Measurements from ENCODE around the gene LCN12. TPM values are rescaled to one million over a fixed set of nuclear protein-coding genes. Genes with fewer than 3 reads are reported as not detected.

LCN12 gene
- total RNA-seq, 4 donors from 2014 or later, result 5.4 to 43.2 (median 10.3) TPM; not detected in 1

- no peak overlapping the region for H3K27ac ChIP-seq
- TF ChIP-seq POLR2A (IDR thresholded peaks at IDR 0.05), result no peak
- TF ChIP-seq CTCF (IDR thresholded peaks at IDR 0.05), result no peak
- no peaks in the 10 kb centered on the region for H3K9me3 ChIP-seq
- H3K27me3 ChIP-seq, result no peaks in the 10 kb centered on the region
- no peaks in the 10 kb centered on the region for H3K36me3 ChIP-seq
- H3K4me3 ChIP-seq, result peak overlapping the region in 1 of 2 donors; percentile 84
- peaks cover 0 to 9% of the 10 kb centered on the region in 2 donors for H3K4me1 ChIP-seq
- DNase-seq, result peak in 1 of 2 donors; percentile 18
- intact Hi-C loops (cut with DNase I; ENCODE audit: low total_unique reads), result no loop called here
Observed at GRCh38 chr9:136942881-136943230, 9.2 kb upstream of the LCN12 start.

GRCh38 chr9:136943291-136944211 lies 8.5 kb upstream of the LCN12 start:
- Histone ChIP-seq H3K9me3 (no peaks in the 10 kb centered on the region), H3K27me3 (no peaks in the 10 kb centered on the region), H3K4me1 (peaks cover 0 to 9% of the 10 kb centered on the region in 2 donors), H3K4me3 (peak overlapping the region; percentile 64 to 84), H3K36me3 (no peaks in the 10 kb centered on the region), H3K27ac (peak overlapping the region; percentile 79 to 84)
- TF ChIP-seq CTCF (IDR thresholded peaks at IDR 0.05) (no peak), POLR2A (IDR thresholded peaks at IDR 0.05) (no peak)
- intact Hi-C loops (cut with DNase I; ENCODE audit: low total_unique reads), result no loop called here
- DNase-seq, result no peak

- Histone ChIP-seq H3K36me3 (no peaks in the 10 kb centered on the region), H3K27me3 (no peaks in the 10 kb centered on the region), H3K4me3 (peak overlapping the region; percentile 64 to 84), H3K9me3 (no peaks in the 10 kb centered on the region), H3K27ac (peak overlapping the region; percentile 79 to 84), H3K4me1 (peaks cover 0 to 9% of the 10 kb centered on the region in 2 donors)
- DNase-seq, result no peak
- intact Hi-C loops (cut with DNase I; ENCODE audit: low total_unique reads), result no loop called here
- TF ChIP-seq POLR2A (IDR thresholded peaks at IDR 0.05) (no peak), CTCF (IDR thresholded peaks at IDR 0.05) (peak in 1 of 4 experiments; percentile 2)
Observed at GRCh38 chr9:136944212-136944518, 7.9 kb upstream of the LCN12 start.

- intact Hi-C loops (cut with DNase I; ENCODE audit: low total_unique reads), result no loop called here
- peak within 1 kb of the TSS; percentile 64 to 84 for H3K4me3 ChIP-seq
- no peaks in the 10 kb centered on the region for H3K36me3 ChIP-seq
- no peaks in the 10 kb centered on the region for H3K9me3 ChIP-seq
- DNase-seq, result peak; percentile 88 to 95
- H3K27ac ChIP-seq, result peak within 1 kb of the TSS; percentile 79 to 84
- H3K27me3 ChIP-seq, result no peaks in the 10 kb centered on the region
- peak; percentile 99 to 100 (median 99) for TF ChIP-seq CTCF (IDR thresholded peaks at IDR 0.05)
- TF ChIP-seq POLR2A (IDR thresholded peaks at IDR 0.05), result peak; percentile 21 to 85
- peaks cover 0 to 9% of the 10 kb centered on the region in 2 donors for H3K4me1 ChIP-seq
Observed at GRCh38 chr9:136944519-136945332, 7.3 kb upstream of the LCN12 start, which contains the start of the genes C8G and FBXW5. Gene C8G, plus strand, starts transcription at chr9:136945243. Its CDS starts 78 bp downstream, at chr9:136945321. Gene FBXW5, minus strand, starts transcription at chr9:136944738. Its CDS starts 655 bp downstream, at chr9:136944083.
